SK-N-MC (cell line): Measurements from ENCODE around the gene FOXP2.

Source experiments
- EZH2 ChIP-seq: fragments of 200-600 bp; sonication (generic); IDR thresholded peaks from one replicate; pipeline ENCODE4 v1.6.1; 2017; ENCODE audit warnings: antibody characterized with exemption
- FOXP2 ChIP-seq: optimal IDR thresholded peaks from 2 replicates; pipeline ENCODE3; 2011; ENCODE audit warnings: mild to moderate bottlenecking, moderate library complexity; ENCODE audit not compliant: insufficient read depth; ENCODE audit errors: extremely low read length, control extremely low read depth
- POLR2AphosphoS5 ChIP-seq: IDR thresholded peaks from 2 replicates; pipeline ENCODE4 v1.6.1; 2012; ENCODE audit warnings: mild to moderate bottlenecking, low read depth, low read length, borderline replicate concordance

- TF ChIP-seq EZH2 (no peak), POLR2AphosphoS5 (no peak), FOXP2 (no peak)
Observed at GRCh38 chr7:114659409-114660125, 245.0 kb downstream of the FOXP2 start.
